Measurements from ENCODE around the gene MRPS23. TPM values are rescaled to one million over a fixed set of nuclear protein-coding genes. Genes with fewer than 3 reads are reported as not detected.

The MRPS23 gene
- total and polyA plus RNA-seq, 2 of the 8 experiments (the other 6 are each of a cell fraction or from before 2014, with no cell fraction given): 38.6 to 60.4 TPM

DNA sequence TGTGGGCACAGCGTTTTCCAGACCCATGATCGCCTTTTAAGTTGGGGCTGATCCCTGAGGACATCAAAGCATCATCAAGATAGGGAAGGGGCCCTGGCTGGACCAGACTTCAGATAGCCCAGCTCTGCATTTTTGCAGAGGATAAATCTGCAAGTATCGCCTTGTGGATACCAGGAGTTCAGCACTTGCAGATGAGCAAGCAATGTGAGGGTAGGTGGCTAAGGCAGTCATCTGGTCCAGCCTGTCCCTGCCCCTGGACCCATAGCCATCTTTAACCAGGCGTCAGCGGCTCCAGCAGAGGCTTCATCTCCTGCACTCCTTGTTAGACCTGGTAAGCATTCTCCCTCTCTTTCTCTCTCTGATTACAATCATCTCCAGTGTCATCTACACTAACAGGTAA, 9.0 kb upstream of the MRPS23 start (continued):
- TF ChIP-seq, protein P1, sequence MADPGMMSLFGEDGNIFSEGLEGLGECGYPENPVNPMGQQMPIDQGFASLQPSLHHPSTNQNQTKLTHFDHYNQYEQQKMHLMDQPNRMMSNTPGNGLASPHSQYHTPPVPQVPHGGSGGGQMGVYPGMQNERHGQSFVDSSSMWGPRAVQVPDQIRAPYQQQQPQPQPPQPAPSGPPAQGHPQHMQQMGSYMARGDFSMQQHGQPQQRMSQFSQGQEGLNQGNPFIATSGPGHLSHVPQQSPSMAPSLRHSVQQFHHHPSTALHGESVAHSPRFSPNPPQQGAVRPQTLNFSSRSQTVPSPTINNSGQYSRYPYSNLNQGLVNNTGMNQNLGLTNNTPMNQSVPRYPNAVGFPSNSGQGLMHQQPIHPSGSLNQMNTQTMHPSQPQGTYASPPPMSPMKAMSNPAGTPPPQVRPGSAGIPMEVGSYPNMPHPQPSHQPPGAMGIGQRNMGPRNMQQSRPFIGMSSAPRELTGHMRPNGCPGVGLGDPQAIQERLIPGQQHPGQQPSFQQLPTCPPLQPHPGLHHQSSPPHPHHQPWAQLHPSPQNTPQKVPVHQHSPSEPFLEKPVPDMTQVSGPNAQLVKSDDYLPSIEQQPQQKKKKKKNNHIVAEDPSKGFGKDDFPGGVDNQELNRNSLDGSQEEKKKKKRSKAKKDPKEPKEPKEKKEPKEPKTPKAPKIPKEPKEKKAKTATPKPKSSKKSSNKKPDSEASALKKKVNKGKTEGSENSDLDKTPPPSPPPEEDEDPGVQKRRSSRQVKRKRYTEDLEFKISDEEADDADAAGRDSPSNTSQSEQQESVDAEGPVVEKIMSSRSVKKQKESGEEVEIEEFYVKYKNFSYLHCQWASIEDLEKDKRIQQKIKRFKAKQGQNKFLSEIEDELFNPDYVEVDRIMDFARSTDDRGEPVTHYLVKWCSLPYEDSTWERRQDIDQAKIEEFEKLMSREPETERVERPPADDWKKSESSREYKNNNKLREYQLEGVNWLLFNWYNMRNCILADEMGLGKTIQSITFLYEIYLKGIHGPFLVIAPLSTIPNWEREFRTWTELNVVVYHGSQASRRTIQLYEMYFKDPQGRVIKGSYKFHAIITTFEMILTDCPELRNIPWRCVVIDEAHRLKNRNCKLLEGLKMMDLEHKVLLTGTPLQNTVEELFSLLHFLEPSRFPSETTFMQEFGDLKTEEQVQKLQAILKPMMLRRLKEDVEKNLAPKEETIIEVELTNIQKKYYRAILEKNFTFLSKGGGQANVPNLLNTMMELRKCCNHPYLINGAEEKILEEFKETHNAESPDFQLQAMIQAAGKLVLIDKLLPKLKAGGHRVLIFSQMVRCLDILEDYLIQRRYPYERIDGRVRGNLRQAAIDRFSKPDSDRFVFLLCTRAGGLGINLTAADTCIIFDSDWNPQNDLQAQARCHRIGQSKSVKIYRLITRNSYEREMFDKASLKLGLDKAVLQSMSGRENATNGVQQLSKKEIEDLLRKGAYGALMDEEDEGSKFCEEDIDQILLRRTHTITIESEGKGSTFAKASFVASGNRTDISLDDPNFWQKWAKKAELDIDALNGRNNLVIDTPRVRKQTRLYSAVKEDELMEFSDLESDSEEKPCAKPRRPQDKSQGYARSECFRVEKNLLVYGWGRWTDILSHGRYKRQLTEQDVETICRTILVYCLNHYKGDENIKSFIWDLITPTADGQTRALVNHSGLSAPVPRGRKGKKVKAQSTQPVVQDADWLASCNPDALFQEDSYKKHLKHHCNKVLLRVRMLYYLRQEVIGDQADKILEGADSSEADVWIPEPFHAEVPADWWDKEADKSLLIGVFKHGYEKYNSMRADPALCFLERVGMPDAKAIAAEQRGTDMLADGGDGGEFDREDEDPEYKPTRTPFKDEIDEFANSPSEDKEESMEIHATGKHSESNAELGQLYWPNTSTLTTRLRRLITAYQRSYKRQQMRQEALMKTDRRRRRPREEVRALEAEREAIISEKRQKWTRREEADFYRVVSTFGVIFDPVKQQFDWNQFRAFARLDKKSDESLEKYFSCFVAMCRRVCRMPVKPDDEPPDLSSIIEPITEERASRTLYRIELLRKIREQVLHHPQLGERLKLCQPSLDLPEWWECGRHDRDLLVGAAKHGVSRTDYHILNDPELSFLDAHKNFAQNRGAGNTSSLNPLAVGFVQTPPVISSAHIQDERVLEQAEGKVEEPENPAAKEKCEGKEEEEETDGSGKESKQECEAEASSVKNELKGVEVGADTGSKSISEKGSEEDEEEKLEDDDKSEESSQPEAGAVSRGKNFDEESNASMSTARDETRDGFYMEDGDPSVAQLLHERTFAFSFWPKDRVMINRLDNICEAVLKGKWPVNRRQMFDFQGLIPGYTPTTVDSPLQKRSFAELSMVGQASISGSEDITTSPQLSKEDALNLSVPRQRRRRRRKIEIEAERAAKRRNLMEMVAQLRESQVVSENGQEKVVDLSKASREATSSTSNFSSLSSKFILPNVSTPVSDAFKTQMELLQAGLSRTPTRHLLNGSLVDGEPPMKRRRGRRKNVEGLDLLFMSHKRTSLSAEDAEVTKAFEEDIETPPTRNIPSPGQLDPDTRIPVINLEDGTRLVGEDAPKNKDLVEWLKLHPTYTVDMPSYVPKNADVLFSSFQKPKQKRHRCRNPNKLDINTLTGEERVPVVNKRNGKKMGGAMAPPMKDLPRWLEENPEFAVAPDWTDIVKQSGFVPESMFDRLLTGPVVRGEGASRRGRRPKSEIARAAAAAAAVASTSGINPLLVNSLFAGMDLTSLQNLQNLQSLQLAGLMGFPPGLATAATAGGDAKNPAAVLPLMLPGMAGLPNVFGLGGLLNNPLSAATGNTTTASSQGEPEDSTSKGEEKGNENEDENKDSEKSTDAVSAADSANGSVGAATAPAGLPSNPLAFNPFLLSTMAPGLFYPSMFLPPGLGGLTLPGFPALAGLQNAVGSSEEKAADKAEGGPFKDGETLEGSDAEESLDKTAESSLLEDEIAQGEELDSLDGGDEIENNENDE (IDR thresholded peaks at IDR 0.05; ENCODE audit: insufficient replicate concordance, low read length): no peak
